SK-N-SH (cell line): ENCODE results near the gene RAC3. TPM values are rescaled to one million over a fixed set of nuclear protein-coding genes. Genes with fewer than 3 reads are reported as not detected.

ENCODE experiments used
- CTCF ChIA-PET: fragments of 300-600, 350-600 bp; formaldehyde crosslinking; extraction: SDS; loops from one replicate; lab custom pipeline; 2021; lab: Yijun Ruan, JAX
- POLR2A ChIA-PET: fragments of 350-600 bp; sonication (Branson Sonifier 250); formaldehyde crosslinking; extraction: SDS; loops from one replicate; lab custom pipeline; 2020; ENCODE audit warnings: antibody characterized with exemption, inconsistent platforms; lab: Yijun Ruan, JAX
- DNase-seq: peaks from one replicate; pipeline ENCODE4 v3.0.0; 2012
- H2AFZ ChIP-seq: fragments of 200-600 bp; sonication (generic); 2 replicates; pipeline ENCODE4 v1.8.1; 2016; ENCODE audit warnings: antibody characterized with exemption, mild to moderate bottlenecking, low read depth
- H3F3A ChIP-seq: fragments of 200-600 bp; sonication (generic); replicated peaks from 2 replicates; pipeline ENCODE3; 2016; ENCODE audit warnings: antibody characterized with exemption, mild to moderate bottlenecking; ENCODE audit not compliant: insufficient read depth
- H3K27ac ChIP-seq, 2 experiments: fragments of 200-500 bp in 1 of 2; fragments of 200-600 bp in 1 of 2; sonication (Bioruptor generic) in 1 of 2; sonication (generic), shearing (Covaris generic) in 1 of 2; 2 replicates each; pipeline versions ENCODE4 v1.5.1 to v1.6.1; 2014 to 2016; ENCODE audit warnings: low read depth in 2 of 2, inconsistent platforms in 1 of 2, low read length in 1 of 2, mild to moderate bottlenecking in 1 of 2, mixed read lengths in 1 of 2
- H3K27me3 ChIP-seq: fragments of 200-600 bp; sonication (generic), shearing (Covaris generic); 2 replicates; pipeline ENCODE4 v1.6.1; 2016; ENCODE audit warnings: mixed run types; ENCODE audit not compliant: insufficient read depth
- H3K36me3 ChIP-seq, 2 experiments: fragments of 200-500 bp in 1 of 2; fragments of 200-600 bp in 1 of 2; sonication (Bioruptor generic) in 1 of 2; sonication (generic) in 1 of 2; replicated peaks in 1 of 2; 2 replicates each; pipeline versions ENCODE3 to v1.5.1; 2014 to 2016; ENCODE audit warnings: low read length in 1 of 2, mild to moderate bottlenecking in 1 of 2; ENCODE audit not compliant: insufficient read depth in 2 of 2, control insufficient read depth in 1 of 2
- H3K4me1 ChIP-seq, 2 experiments: fragments of 200-500 bp in 1 of 2; fragments of 200-600 bp in 1 of 2; sonication (Bioruptor generic) in 1 of 2; sonication (generic), shearing (Covaris generic) in 1 of 2; 2 replicates each; pipeline versions ENCODE4 v1.5.1 to v1.6.1; 2014 to 2016; ENCODE audit warnings: low read depth in 1 of 2, low read length in 1 of 2, mixed run types in 1 of 2; ENCODE audit not compliant: insufficient read depth in 2 of 2, control insufficient read depth in 1 of 2
- H3K4me2 ChIP-seq: fragments of 200-600 bp; sonication (generic), shearing (Covaris generic); 2 replicates; pipeline ENCODE4 v1.6.1; 2017; ENCODE audit warnings: mixed run types
- H3K4me3 ChIP-seq, 2 experiments: fragments of 200-500 bp in 1 of 2; fragments of 200-600 bp in 1 of 2; sonication (Bioruptor generic) in 1 of 2; sonication (generic), shearing (Covaris generic) in 1 of 2; 2 replicates each; pipeline versions ENCODE4 v1.5.1 to v1.8.1; 2014 to 2016; ENCODE audit warnings: low read depth in 2 of 2, inconsistent platforms in 1 of 2, low read length in 1 of 2, mild to moderate bottlenecking in 1 of 2, mixed read lengths in 1 of 2, moderate library complexity in 1 of 2
- H3K79me2 ChIP-seq: fragments of 200-600 bp; sonication (generic); 2 replicates; pipeline ENCODE4 v1.8.1; 2017; ENCODE audit warnings: mild to moderate bottlenecking; ENCODE audit not compliant: insufficient read depth
- H3K9ac ChIP-seq: fragments of 200-600 bp; sonication (generic); 2 replicates; pipeline ENCODE4 v1.6.1; 2017; ENCODE audit warnings: mixed run types
- H3K9me2 ChIP-seq: fragments of 200-600 bp; sonication (generic); 2 replicates; pipeline ENCODE4 v1.6.1; 2017; ENCODE audit warnings: mixed run types
- H3K9me3 ChIP-seq: fragments of 200-600 bp; sonication (generic); 2 replicates; pipeline ENCODE4 v1.6.1; 2017; ENCODE audit warnings: mixed run types, mild to moderate bottlenecking, moderate library complexity
- H4K20me1 ChIP-seq: fragments of 200-600 bp; sonication (generic); 2 replicates; pipeline ENCODE4 v1.6.1; 2017; ENCODE audit warnings: mild to moderate bottlenecking, mixed run types; ENCODE audit not compliant: insufficient read depth
- EZH2phosphoT487 ChIP-seq: fragments of 200-600 bp; sonication (generic); IDR thresholded peaks from 2 replicates; pipeline ENCODE4 v1.6.1; 2017; ENCODE audit warnings: low read depth, mixed run types, mild to moderate bottlenecking, antibody characterized with exemption, moderate library complexity, borderline replicate concordance
- FOXJ3 ChIP-seq: sonication (generic); formaldehyde crosslinking; IDR thresholded peaks from 2 replicates; pipeline ENCODE4 v1.5.1; 2020; ENCODE audit warnings: mild to moderate bottlenecking, missing genetic modification reagents
- IRF3 ChIP-seq: fragments of 150-350 bp; IDR thresholded peaks from 2 replicates; pipeline ENCODE4 v1.6.1; 2016; ENCODE audit warnings: mild to moderate bottlenecking, low read depth, low read length
- MEF2A ChIP-seq: IDR thresholded peaks from 2 replicates; pipeline ENCODE4 v1.4.0; 2012; ENCODE audit warnings: low read depth, borderline replicate concordance
- MXI1 ChIP-seq: IDR thresholded peaks from 2 replicates; pipeline ENCODE4 v1.6.1; 2012; ENCODE audit warnings: mild to moderate bottlenecking, low read depth, low read length, improper control_type of control experiment
- NFIC ChIP-seq: IDR thresholded peaks from 2 replicates; pipeline ENCODE4 v1.4.0; 2012; ENCODE audit warnings: borderline replicate concordance
- NRF1 ChIP-seq: IDR thresholded peaks from 2 replicates; pipeline ENCODE4 v1.6.1; 2012; ENCODE audit warnings: low read depth, mild to moderate bottlenecking, low read length
- PBX3 ChIP-seq: IDR thresholded peaks from 2 replicates; pipeline ENCODE4; 2012
- SMC3 ChIP-seq: IDR thresholded peaks from 2 replicates; pipeline ENCODE4 v1.6.1; 2012; ENCODE audit warnings: low read depth, low read length, improper control_type of control experiment
- ZBTB33 ChIP-seq: IDR thresholded peaks from 2 replicates; pipeline ENCODE4 v1.4.0; 2012; ENCODE audit warnings: low read depth, borderline replicate concordance
- whole genome bisulfite sequencing: methylation state at CpG from one replicate; pipeline ENCODE4 v1.1.6; 2017; ENCODE audit warnings: low lambda C conversion rate; 5-methylcytosine and 5-hydroxymethylcytosine counted together
- polyA plus RNA-seq, 3 experiments: library from polyadenylated mRNA; depleted of rRNA; stranded (reverse); fragments of >200 nt; gene quantifications; 2 replicates each; pipeline ENCODE4 v1.2.3, GENCODE V29; 2012

RAC3 gene
- polyA plus RNA-seq, 1 of the 3 experiments (the other 2 are of a cell fraction) = 83.6 TPM

- WGBS = 89% methylated on average over 25 of the region's 25 CpGs
- Histone ChIP-seq H3K4me2 (no peak overlapping the region), H3F3A (peaks cover 18% of the 10 kb centered on the region), H3K9ac (no peak overlapping the region), H3K27ac (no peak overlapping the region), H3K36me3 (peaks cover 11 to 28% of the 10 kb centered on the region in 2 experiments), H3K27me3 (no peaks in the 10 kb centered on the region), H2AFZ (no peak overlapping the region), H3K9me2 (no peaks in the 10 kb centered on the region), H3K4me3 (no peak overlapping the region), H3K4me1 (no peaks in the 10 kb centered on the region), H4K20me1 (no peaks in the 10 kb centered on the region), H3K79me2 (no peaks in the 10 kb centered on the region), H3K9me3 (no peaks in the 10 kb centered on the region)
- no peak for TF ChIP-seq IRF3
- no peak for DNase-seq
- CTCF ChIA-PET = interaction anchor here (0.6 to 2.2 kb wide), 6 partner anchors 12 to 135 kb away, joined by 3 to 14 read pairs (median 3); partner anchors contain the start of gene DCXR
- POLR2A ChIA-PET = interaction anchor here (0.6 to 1.2 kb wide), 4 partner anchors 14 to 855 kb away, joined by 3 to 5 read pairs (median 3); no protein-coding TSS in a partner anchor
Measured at GRCh38 chr17:82076018-82076784, 44.7 kb downstream of the RAC3 start.

GRCh38 chr17:82076785-82077591, 45.5 kb downstream of the RAC3 start:
- Histone ChIP-seq H3K4me3 (no peak overlapping the region), H3K9me3 (no peaks in the 10 kb centered on the region), H3K4me2 (no peak overlapping the region), H3K9ac (no peak overlapping the region), H4K20me1 (no peaks in the 10 kb centered on the region), H3K4me1 (no peaks in the 10 kb centered on the region), H3K27me3 (no peaks in the 10 kb centered on the region), H3F3A (peaks cover 17% of the 10 kb centered on the region), H3K9me2 (no peaks in the 10 kb centered on the region), H3K27ac (no peak overlapping the region), H3K79me2 (no peaks in the 10 kb centered on the region), H3K36me3 (peaks cover 11 to 34% of the 10 kb centered on the region in 2 experiments), H2AFZ (no peak overlapping the region)
- no peak for TF ChIP-seq MEF2A
- no peak for TF ChIP-seq FOXJ3
- no peak for TF ChIP-seq NRF1
- DNase-seq = no peak
- POLR2A ChIA-PET = interaction anchor here (0.6 to 1.2 kb wide), 4 partner anchors 13 to 856 kb away, joined by 3 to 5 read pairs (median 3); no protein-coding TSS in a partner anchor
- CTCF ChIA-PET = interaction anchor here (0.6 to 2.2 kb wide), 8 partner anchors 13 to 136 kb away, joined by 3 to 14 read pairs (median 4); partner anchors contain the start of gene DCXR
- 90% methylated on average over 19 of the region's 21 CpGs for WGBS

GRCh38 chr17:82077617-82078358, 46.3 kb downstream of the RAC3 start:
- Histone ChIP-seq H3K4me1 (no peaks in the 10 kb centered on the region), H3K9ac (no peak overlapping the region), H3F3A (peaks cover 17% of the 10 kb centered on the region), H3K4me3 (no peak overlapping the region), H3K27me3 (no peaks in the 10 kb centered on the region), H3K27ac (no peak overlapping the region), H3K79me2 (no peaks in the 10 kb centered on the region), H3K4me2 (no peak overlapping the region), H4K20me1 (no peaks in the 10 kb centered on the region), H2AFZ (no peak overlapping the region), H3K9me3 (no peaks in the 10 kb centered on the region), H3K9me2 (no peaks in the 10 kb centered on the region), H3K36me3 (peaks cover 16 to 42% of the 10 kb centered on the region in 2 experiments)
- CTCF ChIA-PET = interaction anchor here (0.7 to 2.2 kb wide), 4 partner anchors 27 to 118 kb away, joined by 4 to 14 read pairs (median 4); partner anchors contain the start of gene DCXR
- WGBS = 88% methylated on average over 25 of the region's 28 CpGs
- DNase-seq = no peak
- POLR2A ChIA-PET = no interaction called here
- TF ChIP-seq SMC3 (no peak), FOXJ3 (no peak), EZH2phosphoT487 (no peak), PBX3 (no peak), ZBTB33 (no peak), NFIC (no peak), MXI1 (no peak)
